ENCODE data around the gene MACROD2.
A peak's percentile ranks its signal among the peaks of the same experiment; 100 is the strongest.

Gene MACROD2

DNA sequence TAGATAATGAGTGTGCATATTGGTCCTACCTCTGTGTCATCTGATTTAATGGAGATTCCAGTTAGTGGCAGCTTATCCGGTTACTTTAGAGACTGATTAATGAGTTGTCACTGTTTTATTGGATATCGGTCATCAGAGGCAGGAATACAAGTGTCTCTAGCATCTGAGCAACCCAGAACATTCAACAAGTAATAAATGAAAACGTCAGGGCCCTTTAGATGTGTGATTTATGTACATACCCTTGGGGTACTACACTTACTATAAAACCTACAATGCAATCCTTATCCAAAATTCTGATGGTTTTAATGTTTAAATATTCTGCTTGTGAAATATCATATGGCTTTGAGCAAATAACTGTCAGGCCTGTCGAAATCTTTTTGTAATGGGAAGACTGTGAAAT is 1460.0 kb downstream of the MACROD2 start:
- ChIA-PET POLR2A (no interaction called here), CTCF (no interaction called here)
- Histone ChIP-seq H3K36me3 (ENCODE audit: control insufficient read depth in 2 of 2, insufficient read depth in 1 of 2, low read length in 2 of 2) (no peaks in the 10 kb centered on the region), H3K9me3 (ENCODE audit: control insufficient read depth, insufficient read depth, low read depth, low read length) (no peaks in the 10 kb centered on the region), H3K4me1 (ENCODE audit: control insufficient read depth, insufficient read depth, low read length) (peaks cover 4% of the 10 kb centered on the region; the same call in 1 of the 2 replicates), H3K4me3 (ENCODE audit: low read depth, low read length) (no peak overlapping the region), H3K27ac (ENCODE audit: extremely low read depth, low read depth, low read length) (no peak overlapping the region)
- TF ChIP-seq ZNF658 (tag by site-specific recombination; IDR thresholded peaks at IDR 0.05) (no peak), ZSCAN30 (tag by site-specific recombination; IDR thresholded peaks at IDR 0.05) (0 out of 2 replicates have a peak, but pooled peaks have one; percentile 29), SCRT1 (tag by site-specific recombination; IDR thresholded peaks at IDR 0.05; ENCODE audit: borderline replicate concordance) (peak; percentile 38; the same call in 1 of the 2 replicates), OSR2 (tag by site-specific recombination; IDR thresholded peaks at IDR 0.05) (peak; percentile 51), ZNF843 (tag by site-specific recombination; IDR thresholded peaks at IDR 0.05) (peak; percentile 46; the same call in 1 of the 2 replicates), FEZF1 (tag by site-specific recombination; IDR thresholded peaks at IDR 0.05) (peak; percentile 81), ZNF677 (tag by site-specific recombination; IDR thresholded peaks at IDR 0.05) (no peak), SCRT2 (tag by site-specific recombination; IDR thresholded peaks at IDR 0.05) (peak; percentile 63)
- TF ChIP-seq, protein P1, sequence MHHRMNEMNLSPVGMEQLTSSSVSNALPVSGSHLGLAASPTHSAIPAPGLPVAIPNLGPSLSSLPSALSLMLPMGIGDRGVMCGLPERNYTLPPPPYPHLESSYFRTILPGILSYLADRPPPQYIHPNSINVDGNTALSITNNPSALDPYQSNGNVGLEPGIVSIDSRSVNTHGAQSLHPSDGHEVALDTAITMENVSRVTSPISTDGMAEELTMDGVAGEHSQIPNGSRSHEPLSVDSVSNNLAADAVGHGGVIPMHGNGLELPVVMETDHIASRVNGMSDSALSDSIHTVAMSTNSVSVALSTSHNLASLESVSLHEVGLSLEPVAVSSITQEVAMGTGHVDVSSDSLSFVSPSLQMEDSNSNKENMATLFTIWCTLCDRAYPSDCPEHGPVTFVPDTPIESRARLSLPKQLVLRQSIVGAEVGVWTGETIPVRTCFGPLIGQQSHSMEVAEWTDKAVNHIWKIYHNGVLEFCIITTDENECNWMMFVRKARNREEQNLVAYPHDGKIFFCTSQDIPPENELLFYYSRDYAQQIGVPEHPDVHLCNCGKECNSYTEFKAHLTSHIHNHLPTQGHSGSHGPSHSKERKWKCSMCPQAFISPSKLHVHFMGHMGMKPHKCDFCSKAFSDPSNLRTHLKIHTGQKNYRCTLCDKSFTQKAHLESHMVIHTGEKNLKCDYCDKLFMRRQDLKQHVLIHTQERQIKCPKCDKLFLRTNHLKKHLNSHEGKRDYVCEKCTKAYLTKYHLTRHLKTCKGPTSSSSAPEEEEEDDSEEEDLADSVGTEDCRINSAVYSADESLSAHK (tag by site-specific recombination; IDR thresholded peaks at IDR 0.05): peak; percentile 61
- TF ChIP-seq, protein P2, sequence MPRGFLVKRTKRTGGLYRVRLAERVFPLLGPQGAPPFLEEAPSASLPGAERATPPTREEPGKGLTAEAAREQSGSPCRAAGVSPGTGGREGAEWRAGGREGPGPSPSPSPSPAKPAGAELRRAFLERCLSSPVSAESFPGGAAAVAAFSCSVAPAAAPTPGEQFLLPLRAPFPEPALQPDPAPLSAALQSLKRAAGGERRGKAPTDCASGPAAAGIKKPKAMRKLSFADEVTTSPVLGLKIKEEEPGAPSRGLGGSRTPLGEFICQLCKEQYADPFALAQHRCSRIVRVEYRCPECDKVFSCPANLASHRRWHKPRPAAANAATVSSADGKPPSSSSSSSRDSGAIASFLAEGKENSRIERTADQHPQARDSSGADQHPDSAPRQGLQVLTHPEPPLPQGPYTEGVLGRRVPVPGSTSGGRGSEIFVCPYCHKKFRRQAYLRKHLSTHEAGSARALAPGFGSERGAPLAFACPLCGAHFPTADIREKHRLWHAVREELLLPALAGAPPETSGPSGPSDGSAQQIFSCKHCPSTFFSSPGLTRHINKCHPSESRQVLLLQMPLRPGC (tag by site-specific recombination; IDR thresholded peaks at IDR 0.05): no peak
- TF ChIP-seq, protein P3, sequence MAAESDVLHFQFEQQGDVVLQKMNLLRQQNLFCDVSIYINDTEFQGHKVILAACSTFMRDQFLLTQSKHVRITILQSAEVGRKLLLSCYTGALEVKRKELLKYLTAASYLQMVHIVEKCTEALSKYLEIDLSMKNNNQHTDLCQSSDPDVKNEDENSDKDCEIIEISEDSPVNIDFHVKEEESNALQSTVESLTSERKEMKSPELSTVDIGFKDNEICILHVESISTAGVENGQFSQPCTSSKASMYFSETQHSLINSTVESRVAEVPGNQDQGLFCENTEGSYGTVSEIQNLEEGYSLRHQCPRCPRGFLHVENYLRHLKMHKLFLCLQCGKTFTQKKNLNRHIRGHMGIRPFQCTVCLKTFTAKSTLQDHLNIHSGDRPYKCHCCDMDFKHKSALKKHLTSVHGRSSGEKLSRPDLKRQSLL (tag by site-specific recombination; IDR thresholded peaks at IDR 0.05): peak; percentile 71; the same call in 1 of the 2 replicates
- TF ChIP-seq, protein P4, sequence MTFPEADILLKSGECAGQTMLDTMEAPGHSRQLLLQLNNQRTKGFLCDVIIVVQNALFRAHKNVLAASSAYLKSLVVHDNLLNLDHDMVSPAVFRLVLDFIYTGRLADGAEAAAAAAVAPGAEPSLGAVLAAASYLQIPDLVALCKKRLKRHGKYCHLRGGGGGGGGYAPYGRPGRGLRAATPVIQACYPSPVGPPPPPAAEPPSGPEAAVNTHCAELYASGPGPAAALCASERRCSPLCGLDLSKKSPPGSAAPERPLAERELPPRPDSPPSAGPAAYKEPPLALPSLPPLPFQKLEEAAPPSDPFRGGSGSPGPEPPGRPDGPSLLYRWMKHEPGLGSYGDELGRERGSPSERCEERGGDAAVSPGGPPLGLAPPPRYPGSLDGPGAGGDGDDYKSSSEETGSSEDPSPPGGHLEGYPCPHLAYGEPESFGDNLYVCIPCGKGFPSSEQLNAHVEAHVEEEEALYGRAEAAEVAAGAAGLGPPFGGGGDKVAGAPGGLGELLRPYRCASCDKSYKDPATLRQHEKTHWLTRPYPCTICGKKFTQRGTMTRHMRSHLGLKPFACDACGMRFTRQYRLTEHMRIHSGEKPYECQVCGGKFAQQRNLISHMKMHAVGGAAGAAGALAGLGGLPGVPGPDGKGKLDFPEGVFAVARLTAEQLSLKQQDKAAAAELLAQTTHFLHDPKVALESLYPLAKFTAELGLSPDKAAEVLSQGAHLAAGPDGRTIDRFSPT (tag by site-specific recombination; IDR thresholded peaks at IDR 0.05): peak; percentile 26; the same call in 1 of the 2 replicates

DNA sequence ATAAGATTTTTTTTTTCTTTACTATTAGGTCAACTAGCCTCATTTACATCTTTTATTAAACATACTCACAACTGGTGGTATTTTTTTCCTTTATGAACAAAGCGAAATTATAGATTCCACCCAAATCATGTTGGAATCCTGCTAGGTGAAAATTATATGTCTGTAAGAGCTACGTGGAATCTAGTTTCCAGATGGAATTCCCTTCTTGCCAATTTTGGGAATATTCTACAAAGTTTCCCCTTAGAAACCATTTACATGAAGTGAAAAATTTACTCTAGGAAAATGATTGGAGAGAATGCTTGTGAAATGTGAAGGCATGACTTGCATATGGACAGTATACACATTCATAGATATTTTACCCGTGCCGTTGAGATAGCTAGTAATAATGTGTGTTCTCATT is 1466.6 kb downstream of the MACROD2 start:
- no peaks in the 10 kb centered on the region for H3K9me3 ChIP-seq (ENCODE audit: control insufficient read depth, insufficient read depth, low read depth, low read length)
- no peaks in the 10 kb centered on the region for H3K36me3 ChIP-seq (ENCODE audit: control insufficient read depth in 2 of 2, insufficient read depth in 1 of 2, low read length in 2 of 2)
- H3K27ac ChIP-seq (ENCODE audit: extremely low read depth, low read depth, low read length): no peak overlapping the region
- POLR2A ChIA-PET: no interaction called here
- no peak overlapping the region for H3K4me3 ChIP-seq (ENCODE audit: low read depth, low read length)
- TF ChIP-seq GLIS2 (tag by site-specific recombination; IDR thresholded peaks at IDR 0.05) (no peak), ZNF660 (tag by site-specific recombination; IDR thresholded peaks at IDR 0.05) (no peak), ZBTB1 (tag by site-specific recombination; IDR thresholded peaks at IDR 0.05) (no peak)
- TF ChIP-seq, protein P5, sequence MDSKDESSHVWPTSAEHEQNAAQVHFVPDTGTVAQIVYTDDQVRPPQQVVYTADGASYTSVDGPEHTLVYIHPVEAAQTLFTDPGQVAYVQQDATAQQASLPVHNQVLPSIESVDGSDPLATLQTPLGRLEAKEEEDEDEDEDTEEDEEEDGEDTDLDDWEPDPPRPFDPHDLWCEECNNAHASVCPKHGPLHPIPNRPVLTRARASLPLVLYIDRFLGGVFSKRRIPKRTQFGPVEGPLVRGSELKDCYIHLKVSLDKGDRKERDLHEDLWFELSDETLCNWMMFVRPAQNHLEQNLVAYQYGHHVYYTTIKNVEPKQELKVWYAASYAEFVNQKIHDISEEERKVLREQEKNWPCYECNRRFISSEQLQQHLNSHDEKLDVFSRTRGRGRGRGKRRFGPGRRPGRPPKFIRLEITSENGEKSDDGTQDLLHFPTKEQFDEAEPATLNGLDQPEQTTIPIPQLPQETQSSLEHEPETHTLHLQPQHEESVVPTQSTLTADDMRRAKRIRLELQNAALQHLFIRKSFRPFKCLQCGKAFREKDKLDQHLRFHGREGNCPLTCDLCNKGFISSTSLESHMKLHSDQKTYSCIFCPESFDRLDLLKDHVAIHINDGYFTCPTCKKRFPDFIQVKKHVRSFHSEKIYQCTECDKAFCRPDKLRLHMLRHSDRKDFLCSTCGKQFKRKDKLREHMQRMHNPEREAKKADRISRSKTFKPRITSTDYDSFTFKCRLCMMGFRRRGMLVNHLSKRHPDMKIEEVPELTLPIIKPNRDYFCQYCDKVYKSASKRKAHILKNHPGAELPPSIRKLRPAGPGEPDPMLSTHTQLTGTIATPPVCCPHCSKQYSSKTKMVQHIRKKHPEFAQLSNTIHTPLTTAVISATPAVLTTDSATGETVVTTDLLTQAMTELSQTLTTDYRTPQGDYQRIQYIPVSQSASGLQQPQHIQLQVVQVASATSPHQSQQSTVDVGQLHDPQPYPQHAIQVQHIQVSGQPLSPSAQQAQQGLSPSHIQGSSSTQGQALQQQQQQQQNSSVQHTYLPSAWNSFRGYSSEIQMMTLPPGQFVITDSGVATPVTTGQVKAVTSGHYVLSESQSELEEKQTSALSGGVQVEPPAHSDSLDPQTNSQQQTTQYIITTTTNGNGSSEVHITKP (tag by site-specific recombination; IDR thresholded peaks at IDR 0.05): no peak
- TF ChIP-seq, protein P6, sequence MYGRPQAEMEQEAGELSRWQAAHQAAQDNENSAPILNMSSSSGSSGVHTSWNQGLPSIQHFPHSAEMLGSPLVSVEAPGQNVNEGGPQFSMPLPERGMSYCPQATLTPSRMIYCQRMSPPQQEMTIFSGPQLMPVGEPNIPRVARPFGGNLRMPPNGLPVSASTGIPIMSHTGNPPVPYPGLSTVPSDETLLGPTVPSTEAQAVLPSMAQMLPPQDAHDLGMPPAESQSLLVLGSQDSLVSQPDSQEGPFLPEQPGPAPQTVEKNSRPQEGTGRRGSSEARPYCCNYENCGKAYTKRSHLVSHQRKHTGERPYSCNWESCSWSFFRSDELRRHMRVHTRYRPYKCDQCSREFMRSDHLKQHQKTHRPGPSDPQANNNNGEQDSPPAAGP (tag by site-specific recombination; IDR thresholded peaks at IDR 0.05): no peak
- CTCF ChIA-PET: interaction anchor here (0.6 kb wide), 2 partner anchors 1056 to 1239 kb away, joined by 3 read pairs; no protein-coding TSS in a partner anchor
- peaks cover 4% of the 10 kb centered on the region; the same call in 1 of the 2 replicates for H3K4me1 ChIP-seq (ENCODE audit: control insufficient read depth, insufficient read depth, low read length)
